GM20000 (cell line): ENCODE measurements around the gene TRIM33.

Source experiments
- DNase-seq: peaks from one replicate; pipeline ENCODE4 v3.0.0; 2012; ENCODE audit warnings: low spot score
- CTCF ChIP-seq: IDR thresholded peaks from 2 replicates; pipeline ENCODE4 v1.5.1; 2012; ENCODE audit warnings: mild to moderate bottlenecking, control low read depth; ENCODE audit errors: extremely low read depth, missing control alignments

Gene TRIM33

GRCh38 chr1:114511032-114511785, at the start of gene TRIM33:
Gene TRIM33, minus strand, starts transcription at chr1:114511203. Its CDS starts 127 bp downstream, at chr1:114511076.
- no peak for TF ChIP-seq CTCF
- DNase-seq = peak; percentile 96

GRCh38 chr1:114559356-114559755, 48.4 kb upstream of the TRIM33 start:
- DNase-seq = peak; percentile 6

GRCh38 chr1:114558544-114558943, 47.5 kb upstream of the TRIM33 start:
- peak; percentile 47 for DNase-seq
- peak; percentile 23 for TF ChIP-seq CTCF

More at GRCh38 chr1:114559356-114559755, 48.4 kb upstream of the TRIM33 start:
- no peak for TF ChIP-seq CTCF

GRCh38 chr1:114554577-114554976, 43.6 kb upstream of the TRIM33 start:
- DNase-seq = no peak

GRCh38 chr1:114552106-114552639, 41.2 kb upstream of the TRIM33 start:
- no peak for TF ChIP-seq CTCF
- no peak for DNase-seq

More at GRCh38 chr1:114554577-114554976, 43.6 kb upstream of the TRIM33 start:
- TF ChIP-seq CTCF = no peak

- TF ChIP-seq CTCF = no peak
- DNase-seq = no peak
Observed at GRCh38 chr1:114551400-114551799, 40.4 kb upstream of the TRIM33 start.

- DNase-seq = no peak
- no peak for TF ChIP-seq CTCF
Observed at GRCh38 chr1:114550336-114550735, 39.3 kb upstream of the TRIM33 start.
